ENCODE data around the gene MMD.

Gene MMD

GRCh38 chr17:55344514-55344997 is 77.1 kb downstream of the MMD start:
- no peak for DNase-seq

GRCh38 chr17:55343900-55344513 is 77.6 kb downstream of the MMD start:
- no peak for DNase-seq

GRCh38 chr17:55342800-55343585 is 78.6 kb downstream of the MMD start:
- no peak for DNase-seq

All from DMS79 (cell line).